Measurements from ENCODE around the gene CBARP. TPM values are rescaled to one million over a fixed set of nuclear protein-coding genes. Genes with fewer than 3 reads are reported as not detected.

Gene CBARP
- polyA plus RNA-seq, 1 donor from 2014 or later: 18.2 TPM

DNA sequence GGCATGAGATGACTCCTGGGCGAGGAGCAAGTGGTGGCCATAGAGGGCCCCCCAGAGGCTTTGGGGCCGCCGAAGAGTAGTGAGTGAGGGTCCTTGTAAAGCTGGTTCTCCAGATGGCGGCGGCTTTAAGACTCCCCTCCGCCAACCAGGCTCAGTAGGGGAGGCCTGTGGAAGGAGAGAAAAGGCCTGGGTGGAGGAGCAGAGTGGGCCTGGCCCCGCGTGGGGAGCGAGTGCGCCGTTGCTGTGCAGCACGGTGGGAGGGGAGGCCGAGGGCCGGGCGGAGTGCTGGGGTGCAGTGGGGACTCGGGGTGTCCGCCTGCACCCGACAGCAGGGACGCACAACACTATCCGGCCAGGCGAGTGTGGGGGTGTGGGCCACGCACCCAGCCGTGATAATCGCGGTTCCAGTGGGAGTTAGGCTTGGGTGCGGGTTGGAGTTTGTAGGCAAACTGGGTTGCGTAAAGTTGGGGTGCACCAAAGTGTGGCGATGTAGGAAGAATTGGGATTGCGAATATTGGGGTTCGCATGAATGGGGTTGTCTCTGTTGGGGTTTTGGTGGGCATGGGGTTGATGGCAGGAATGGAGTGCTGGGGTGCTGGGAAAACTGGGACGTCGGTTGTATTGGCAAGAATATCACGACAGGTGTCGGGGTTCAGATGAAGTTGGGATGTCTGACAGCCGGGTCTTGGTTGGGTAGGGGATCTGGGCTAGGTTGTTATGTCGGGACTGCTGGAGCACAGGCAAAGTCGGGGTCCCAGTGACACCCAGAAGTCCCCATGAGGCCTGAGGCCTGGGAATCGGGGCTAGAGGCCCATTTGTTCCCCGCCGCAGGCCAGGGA lies 30.6 kb upstream of the CBARP start:
- TF ChIP-seq, protein P1, sequence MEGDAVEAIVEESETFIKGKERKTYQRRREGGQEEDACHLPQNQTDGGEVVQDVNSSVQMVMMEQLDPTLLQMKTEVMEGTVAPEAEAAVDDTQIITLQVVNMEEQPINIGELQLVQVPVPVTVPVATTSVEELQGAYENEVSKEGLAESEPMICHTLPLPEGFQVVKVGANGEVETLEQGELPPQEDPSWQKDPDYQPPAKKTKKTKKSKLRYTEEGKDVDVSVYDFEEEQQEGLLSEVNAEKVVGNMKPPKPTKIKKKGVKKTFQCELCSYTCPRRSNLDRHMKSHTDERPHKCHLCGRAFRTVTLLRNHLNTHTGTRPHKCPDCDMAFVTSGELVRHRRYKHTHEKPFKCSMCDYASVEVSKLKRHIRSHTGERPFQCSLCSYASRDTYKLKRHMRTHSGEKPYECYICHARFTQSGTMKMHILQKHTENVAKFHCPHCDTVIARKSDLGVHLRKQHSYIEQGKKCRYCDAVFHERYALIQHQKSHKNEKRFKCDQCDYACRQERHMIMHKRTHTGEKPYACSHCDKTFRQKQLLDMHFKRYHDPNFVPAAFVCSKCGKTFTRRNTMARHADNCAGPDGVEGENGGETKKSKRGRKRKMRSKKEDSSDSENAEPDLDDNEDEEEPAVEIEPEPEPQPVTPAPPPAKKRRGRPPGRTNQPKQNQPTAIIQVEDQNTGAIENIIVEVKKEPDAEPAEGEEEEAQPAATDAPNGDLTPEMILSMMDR (IDR thresholded peaks at IDR 0.05; ENCODE audit: poor library complexity, severe bottlenecking): no peak
- TF ChIP-seq, protein P2, sequence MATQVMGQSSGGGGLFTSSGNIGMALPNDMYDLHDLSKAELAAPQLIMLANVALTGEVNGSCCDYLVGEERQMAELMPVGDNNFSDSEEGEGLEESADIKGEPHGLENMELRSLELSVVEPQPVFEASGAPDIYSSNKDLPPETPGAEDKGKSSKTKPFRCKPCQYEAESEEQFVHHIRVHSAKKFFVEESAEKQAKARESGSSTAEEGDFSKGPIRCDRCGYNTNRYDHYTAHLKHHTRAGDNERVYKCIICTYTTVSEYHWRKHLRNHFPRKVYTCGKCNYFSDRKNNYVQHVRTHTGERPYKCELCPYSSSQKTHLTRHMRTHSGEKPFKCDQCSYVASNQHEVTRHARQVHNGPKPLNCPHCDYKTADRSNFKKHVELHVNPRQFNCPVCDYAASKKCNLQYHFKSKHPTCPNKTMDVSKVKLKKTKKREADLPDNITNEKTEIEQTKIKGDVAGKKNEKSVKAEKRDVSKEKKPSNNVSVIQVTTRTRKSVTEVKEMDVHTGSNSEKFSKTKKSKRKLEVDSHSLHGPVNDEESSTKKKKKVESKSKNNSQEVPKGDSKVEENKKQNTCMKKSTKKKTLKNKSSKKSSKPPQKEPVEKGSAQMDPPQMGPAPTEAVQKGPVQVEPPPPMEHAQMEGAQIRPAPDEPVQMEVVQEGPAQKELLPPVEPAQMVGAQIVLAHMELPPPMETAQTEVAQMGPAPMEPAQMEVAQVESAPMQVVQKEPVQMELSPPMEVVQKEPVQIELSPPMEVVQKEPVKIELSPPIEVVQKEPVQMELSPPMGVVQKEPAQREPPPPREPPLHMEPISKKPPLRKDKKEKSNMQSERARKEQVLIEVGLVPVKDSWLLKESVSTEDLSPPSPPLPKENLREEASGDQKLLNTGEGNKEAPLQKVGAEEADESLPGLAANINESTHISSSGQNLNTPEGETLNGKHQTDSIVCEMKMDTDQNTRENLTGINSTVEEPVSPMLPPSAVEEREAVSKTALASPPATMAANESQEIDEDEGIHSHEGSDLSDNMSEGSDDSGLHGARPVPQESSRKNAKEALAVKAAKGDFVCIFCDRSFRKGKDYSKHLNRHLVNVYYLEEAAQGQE (IDR thresholded peaks at IDR 0.05; ENCODE audit: borderline replicate concordance): no peak
- no peak for TF ChIP-seq EP300 (conservative IDR thresholded peaks at IDR 0.05; ENCODE audit: poor library complexity, severe bottlenecking)
- TF ChIP-seq RAD21 (conservative IDR thresholded peaks at IDR 0.05): no peak
- no peak for TF ChIP-seq POLR2AphosphoS5 (IDR thresholded peaks at IDR 0.05)
- no peak for TF ChIP-seq EZH2 (IDR thresholded peaks at IDR 0.05; ENCODE audit: borderline replicate concordance, insufficient read depth, low read length, poor library complexity, severe bottlenecking)
- TF ChIP-seq MXI1 (conservative IDR thresholded peaks at IDR 0.05; ENCODE audit: poor library complexity, severe bottlenecking): no peak
- no peak for TF ChIP-seq SMC3 (conservative IDR thresholded peaks at IDR 0.05; ENCODE audit: poor library complexity)
- TF ChIP-seq TAF1 (IDR thresholded peaks at IDR 0.05; ENCODE audit: low read depth): no peak
- Histone ChIP-seq H3K27me3 (ENCODE audit: insufficient read depth, low read depth, low read length) (no peaks in the 10 kb centered on the region), H3K9me2 (ENCODE audit: insufficient read depth, low read length) (no peaks in the 10 kb centered on the region), H3K27ac (ENCODE audit: low read length) (peak overlapping the region; percentile 82), H3K79me2 (replicated peaks; ENCODE audit: insufficient read depth, low read length) (peaks cover 35% of the 10 kb centered on the region), H3K36me3 (ENCODE audit: insufficient read depth, low read length) (no peaks in the 10 kb centered on the region), H3F3A (ENCODE audit: insufficient read depth, low read length, poor library complexity, severe bottlenecking) (no peaks in the 10 kb centered on the region), H2AFZ (ENCODE audit: low read depth, low read length) (no peak overlapping the region), H4K20me1 (ENCODE audit: insufficient read depth) (peaks cover 20% of the 10 kb centered on the region), H3K4me2 (ENCODE audit: low read length) (peak overlapping the region; percentile 78), H3K9ac (ENCODE audit: low read length) (peak overlapping the region; percentile 90), H3K4me3 (ENCODE audit: low read length) (peak overlapping the region; percentile 71), H3K9me3 (ENCODE audit: low read length) (no peaks in the 10 kb centered on the region)

DNA sequence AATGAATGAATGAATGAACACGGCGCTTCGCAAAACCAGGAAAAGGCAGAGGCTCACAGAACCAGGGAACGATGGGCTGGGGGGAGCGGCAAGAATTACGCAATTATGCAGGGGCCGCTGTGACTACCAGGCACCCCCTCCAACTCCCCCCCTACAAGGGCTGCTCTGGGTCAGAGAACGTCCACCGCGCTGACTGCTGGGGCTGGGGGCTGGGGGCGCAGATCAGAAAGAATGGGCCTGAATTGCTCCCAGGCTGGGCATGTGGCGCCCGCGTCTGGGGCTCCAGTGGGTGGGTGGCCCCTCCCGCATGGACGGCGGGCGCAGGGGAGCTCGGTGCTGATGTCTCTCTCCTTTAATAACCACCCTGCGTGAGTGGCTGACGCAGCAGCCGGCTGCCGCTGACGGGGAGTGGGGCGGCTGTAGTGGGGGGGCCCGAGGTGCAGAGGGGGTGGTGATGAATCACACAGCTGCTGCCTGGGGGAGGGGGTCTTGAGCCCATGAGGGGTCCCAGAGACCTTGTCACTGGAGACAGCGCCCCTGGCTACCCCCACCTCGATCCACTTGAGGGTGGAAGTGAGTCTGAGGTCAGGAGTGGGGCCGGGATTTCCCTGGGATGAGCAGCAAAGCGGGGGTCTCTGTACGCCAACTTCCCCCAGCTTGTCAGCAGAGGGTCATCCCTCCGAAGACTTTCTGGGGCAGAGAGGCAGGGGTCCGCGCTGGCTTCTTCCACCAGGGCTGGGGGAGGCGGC lies 29.8 kb upstream of the CBARP start:
- peak overlapping the region; percentile 71 for H3K4me3 ChIP-seq (ENCODE audit: low read length)
- peak overlapping the region; percentile 90 for H3K9ac ChIP-seq (ENCODE audit: low read length)
- H3K27ac ChIP-seq (ENCODE audit: low read length): peak overlapping the region; percentile 82
- no peak for TF ChIP-seq EZH2 (IDR thresholded peaks at IDR 0.05; ENCODE audit: borderline replicate concordance, insufficient read depth, low read length, poor library complexity, severe bottlenecking)
- TF ChIP-seq, protein P2 (IDR thresholded peaks at IDR 0.05; ENCODE audit: borderline replicate concordance): no peak
- no peak for TF ChIP-seq RAD21 (conservative IDR thresholded peaks at IDR 0.05)
- TF ChIP-seq MXI1 (conservative IDR thresholded peaks at IDR 0.05; ENCODE audit: poor library complexity, severe bottlenecking): no peak
- TF ChIP-seq EP300 (conservative IDR thresholded peaks at IDR 0.05; ENCODE audit: poor library complexity, severe bottlenecking): no peak
- no peak for TF ChIP-seq SMC3 (conservative IDR thresholded peaks at IDR 0.05; ENCODE audit: poor library complexity)
- no peak for TF ChIP-seq POLR2AphosphoS5 (IDR thresholded peaks at IDR 0.05)
- peaks cover 20% of the 10 kb centered on the region for H4K20me1 ChIP-seq (ENCODE audit: insufficient read depth)
- no peaks in the 10 kb centered on the region for H3K9me3 ChIP-seq (ENCODE audit: low read length)
- H2AFZ ChIP-seq (ENCODE audit: low read depth, low read length): no peak overlapping the region
- H3F3A ChIP-seq (ENCODE audit: insufficient read depth, low read length, poor library complexity, severe bottlenecking): no peaks in the 10 kb centered on the region
- no peaks in the 10 kb centered on the region for H3K9me2 ChIP-seq (ENCODE audit: insufficient read depth, low read length)
- H3K27me3 ChIP-seq (ENCODE audit: insufficient read depth, low read depth, low read length): no peaks in the 10 kb centered on the region
- no peaks in the 10 kb centered on the region for H3K36me3 ChIP-seq (ENCODE audit: insufficient read depth, low read length)
- peaks cover 32% of the 10 kb centered on the region for H3K79me2 ChIP-seq (replicated peaks; ENCODE audit: insufficient read depth, low read length)
- peak overlapping the region; percentile 84 for H3K4me2 ChIP-seq (ENCODE audit: low read length)
